ENCODE measurements around the gene SPOCD1. TPM values are rescaled to one million over a fixed set of nuclear protein-coding genes. Genes with fewer than 3 reads are reported as not detected.

Gene SPOCD1
- total RNA-seq, 1 experiment from 2014 or later: 64.0 TPM

GRCh38 chr1:31802190-31803150 lies 13.4 kb downstream of the SPOCD1 start:
- peak overlapping the region; percentile 31 for H3K4me3 ChIP-seq
- peak overlapping the region; percentile 53 for H3K27ac ChIP-seq
- H3K4me1 ChIP-seq (replicated peaks): peaks cover 34% of the 10 kb centered on the region
- no peaks in the 10 kb centered on the region for H3K9me3 ChIP-seq (replicated peaks)
- no peaks in the 10 kb centered on the region for H3K36me3 ChIP-seq
- peak; percentile 28 to 67 for DNase-seq (ENCODE audit: low read depth in 1 of 2, low spot score in 2 of 2)
- no peaks in the 10 kb centered on the region for H3K27me3 ChIP-seq (replicated peaks)

- H3K27ac ChIP-seq: no peak overlapping the region
- no peak overlapping the region for H3K4me3 ChIP-seq
- DNase-seq (ENCODE audit: low read depth in 1 of 2, low spot score in 2 of 2): peak in 1 of 2 experiments; percentile 10
- H3K9me3 ChIP-seq (replicated peaks): no peaks in the 10 kb centered on the region
- H3K36me3 ChIP-seq: peaks cover 3% of the 10 kb centered on the region
- no peaks in the 10 kb centered on the region for H3K27me3 ChIP-seq (replicated peaks)
- peaks cover 44% of the 10 kb centered on the region for H3K4me1 ChIP-seq (replicated peaks)
These were observed 14.4 kb downstream of the SPOCD1 start for GRCh38 chr1:31801458-31801857.

GRCh38 chr1:31800674-31800967 lies 15.2 kb downstream of the SPOCD1 start:
- peaks cover 52% of the 10 kb centered on the region for H3K4me1 ChIP-seq (replicated peaks)
- peaks cover 12% of the 10 kb centered on the region for H3K36me3 ChIP-seq
- no peaks in the 10 kb centered on the region for H3K27me3 ChIP-seq (replicated peaks)
- no peak overlapping the region for H3K27ac ChIP-seq
- no peak overlapping the region for H3K4me3 ChIP-seq
- no peak for DNase-seq (ENCODE audit: low read depth in 1 of 2, low spot score in 2 of 2)
- H3K9me3 ChIP-seq (replicated peaks): no peaks in the 10 kb centered on the region

GRCh38 chr1:31799895-31800673 lies 15.7 kb downstream of the SPOCD1 start:
- H3K27ac ChIP-seq: no peak overlapping the region
- DNase-seq (ENCODE audit: low read depth in 1 of 2, low spot score in 2 of 2): peak in 1 of 2 experiments; percentile 43
- no peak overlapping the region for H3K4me3 ChIP-seq

GRCh38 chr1:31799196-31799894 lies 16.5 kb downstream of the SPOCD1 start:
- no peak overlapping the region; the same call in 1 of the 2 replicates for H3K4me3 ChIP-seq
- H3K27ac ChIP-seq: peak overlapping the region; percentile 34

More at GRCh38 chr1:31799895-31800673, 15.7 kb downstream of the SPOCD1 start:
- peaks cover 15% of the 10 kb centered on the region for H3K36me3 ChIP-seq
- no peaks in the 10 kb centered on the region for H3K9me3 ChIP-seq (replicated peaks)
- H3K4me1 ChIP-seq (replicated peaks): peaks cover 52% of the 10 kb centered on the region
- H3K27me3 ChIP-seq (replicated peaks): no peaks in the 10 kb centered on the region

GRCh38 chr1:31798433-31799195 lies 17.2 kb downstream of the SPOCD1 start:
- Histone ChIP-seq H3K27ac (peak overlapping the region; percentile 40), H3K4me1 (replicated peaks) (peaks cover 51% of the 10 kb centered on the region), H3K36me3 (peaks cover 23% of the 10 kb centered on the region), H3K27me3 (replicated peaks) (no peaks in the 10 kb centered on the region), H3K9me3 (replicated peaks) (no peaks in the 10 kb centered on the region), H3K4me3 (peak overlapping the region; percentile 46)
- DNase-seq (ENCODE audit: low read depth in 1 of 2, low spot score in 2 of 2): peak; percentile 82 to 86

More at GRCh38 chr1:31799196-31799894, 16.5 kb downstream of the SPOCD1 start:
- DNase-seq (ENCODE audit: low read depth in 1 of 2, low spot score in 2 of 2): peak in 1 of 2 experiments; percentile 43
- H3K9me3 ChIP-seq (replicated peaks): no peaks in the 10 kb centered on the region
- H3K36me3 ChIP-seq: peaks cover 21% of the 10 kb centered on the region
- no peaks in the 10 kb centered on the region for H3K27me3 ChIP-seq (replicated peaks)
- peaks cover 52% of the 10 kb centered on the region for H3K4me1 ChIP-seq (replicated peaks)

GRCh38 chr1:31798086-31798432 lies 17.8 kb downstream of the SPOCD1 start:
- DNase-seq (ENCODE audit: low read depth in 1 of 2, low spot score in 2 of 2): peak in 1 of 2 experiments; percentile 50
- H3K27me3 ChIP-seq (replicated peaks): no peaks in the 10 kb centered on the region
- H3K36me3 ChIP-seq: peaks cover 29% of the 10 kb centered on the region
- no peaks in the 10 kb centered on the region for H3K9me3 ChIP-seq (replicated peaks)
- peak overlapping the region; percentile 46 for H3K4me3 ChIP-seq
- H3K27ac ChIP-seq: peak overlapping the region; percentile 40
- H3K4me1 ChIP-seq (replicated peaks): peaks cover 46% of the 10 kb centered on the region

- H3K4me1 ChIP-seq (replicated peaks): peaks cover 43% of the 10 kb centered on the region
- peak in 1 of 2 experiments; percentile 28 for DNase-seq (ENCODE audit: low read depth in 1 of 2, low spot score in 2 of 2)
- peak overlapping the region; percentile 46 for H3K4me3 ChIP-seq
- no peaks in the 10 kb centered on the region for H3K9me3 ChIP-seq (replicated peaks)
- H3K36me3 ChIP-seq: peaks cover 37% of the 10 kb centered on the region
- no peaks in the 10 kb centered on the region for H3K27me3 ChIP-seq (replicated peaks)
- peak overlapping the region; percentile 40; the same call in 1 of the 2 replicates for H3K27ac ChIP-seq
These were observed 18.6 kb downstream of the SPOCD1 start for GRCh38 chr1:31797216-31797615.

GRCh38 chr1:31796707-31797106 lies 19.1 kb downstream of the SPOCD1 start:
- Histone ChIP-seq H3K9me3 (replicated peaks) (no peaks in the 10 kb centered on the region), H3K27ac (no peak overlapping the region)
- peak in 1 of 2 experiments; percentile 36 for DNase-seq (ENCODE audit: low read depth in 1 of 2, low spot score in 2 of 2)

GRCh38 chr1:31795801-31796621 lies 19.8 kb downstream of the SPOCD1 start:
- Histone ChIP-seq H3K9me3 (replicated peaks) (no peaks in the 10 kb centered on the region), H3K4me3 (peak overlapping the region; percentile 46), H3K27me3 (replicated peaks) (no peaks in the 10 kb centered on the region), H3K36me3 (peaks cover 49% of the 10 kb centered on the region), H3K27ac (no peak overlapping the region), H3K4me1 (replicated peaks) (peaks cover 40% of the 10 kb centered on the region)
- DNase-seq (ENCODE audit: low read depth in 1 of 2, low spot score in 2 of 2): peak; percentile 44 to 89

More at GRCh38 chr1:31796707-31797106, 19.1 kb downstream of the SPOCD1 start:
- H3K4me3 ChIP-seq: peak overlapping the region; percentile 46
- H3K27me3 ChIP-seq (replicated peaks): no peaks in the 10 kb centered on the region
- H3K36me3 ChIP-seq: peaks cover 42% of the 10 kb centered on the region
- peaks cover 40% of the 10 kb centered on the region for H3K4me1 ChIP-seq (replicated peaks)

- H3K36me3 ChIP-seq: peaks cover 50% of the 10 kb centered on the region
These were observed 20.6 kb downstream of the SPOCD1 start for GRCh38 chr1:31795096-31795675.

More at GRCh38 chr1:31795096-31795675, 20.6 kb downstream of the SPOCD1 start:
- Histone ChIP-seq H3K27ac (no peak overlapping the region), H3K9me3 (replicated peaks) (no peaks in the 10 kb centered on the region), H3K4me3 (no peak overlapping the region), H3K27me3 (replicated peaks) (no peaks in the 10 kb centered on the region), H3K4me1 (replicated peaks) (peaks cover 40% of the 10 kb centered on the region)
- peak in 1 of 2 experiments; percentile 5 for DNase-seq (ENCODE audit: low read depth in 1 of 2, low spot score in 2 of 2)

Measured in SJSA1 (cell line).